B cell (primary cell): Measurements from ENCODE around the gene KRTAP12-2. TPM values are rescaled to one million over a fixed set of nuclear protein-coding genes. Genes with fewer than 3 reads are reported as not detected.

Experiments used
- ATAC-seq: fragments of 200-7000 bp; cut with Tn5 transposase; one replicate; pipeline ENCODE4 v1.10.0; 2021; ENCODE audit warnings: low read depth, mild to moderate bottlenecking, moderate number of reproducible peaks, moderate library complexity
- CTCF ChIA-PET: fragments of 350-600 bp; sonication (Branson Sonifier 250); formaldehyde crosslinking; loops from one replicate; lab custom pipeline; 2021; ENCODE audit warnings: antibody characterized with exemption, inconsistent platforms; lab: Charles Lee
- POLR2A ChIA-PET: fragments of 350-600 bp; sonication (Branson Sonifier 250); formaldehyde crosslinking; loops from one replicate; lab custom pipeline; 2021; ENCODE audit warnings: antibody characterized with exemption; lab: Charles Lee
- DNase-seq: peaks from one replicate; pipeline ENCODE4 v3.0.0; 2013
- H2AFZ ChIP-seq: 2 replicates; pipeline ENCODE4 v1.6.1; 2012; ENCODE audit warnings: mild to moderate bottlenecking, low read depth, low read length; ENCODE audit not compliant: insufficient read depth, poor library complexity, severe bottlenecking
- H3K27ac ChIP-seq, 2 donors: 1 replicate in 1 of 2; 2 replicates in 1 of 2; pipeline ENCODE4 v1.5.1; 2012 to 2013; ENCODE audit warnings: low read length in 2 of 2, mild to moderate bottlenecking in 2 of 2, moderate library complexity in 1 of 2
- H3K27me3 ChIP-seq, 4 experiments: fragments of 200-600 bp in 1 of 4; sonication (generic) in 1 of 4; replicated peaks in 1 of 4; 1 replicate in 2 of 4; 2 replicates in 2 of 4; pipeline versions ENCODE4 v1.6.1 to v1.7.0; 2013 to 2016; ENCODE audit warnings: low read length in 3 of 4, mild to moderate bottlenecking in 2 of 4, mixed read lengths in 1 of 4, moderate library complexity in 1 of 4; ENCODE audit not compliant: insufficient read depth in 4 of 4, control insufficient read depth in 3 of 4; ENCODE audit errors: control extremely low read depth in 1 of 4
- H3K36me3 ChIP-seq, 2 experiments: replicated peaks in 1 of 2; 1 replicate in 1 of 2; 2 replicates in 1 of 2; pipeline versions ENCODE4 v1.6.1 to v1.7.1; 2013; ENCODE audit warnings: low read length in 1 of 2; ENCODE audit not compliant: insufficient read depth in 2 of 2, control insufficient read depth in 1 of 2; ENCODE audit errors: control extremely low read depth in 1 of 2, extremely low read depth in 1 of 2
- H3K4me1 ChIP-seq, 2 donors: fragments of 200-600 bp in 1 of 2; sonication (generic) in 1 of 2; 1 replicate in 1 of 2; 2 replicates in 1 of 2; pipeline versions ENCODE4 v1.5.1 to v1.6.1; 2013 to 2017; ENCODE audit warnings: low read length in 2 of 2; ENCODE audit not compliant: control insufficient read depth in 2 of 2, insufficient read depth in 2 of 2
- H3K4me2 ChIP-seq: replicated peaks from 2 replicates; pipeline ENCODE3; 2012; ENCODE audit warnings: mild to moderate bottlenecking, low read depth, low read length; ENCODE audit not compliant: poor library complexity, severe bottlenecking
- H3K4me3 ChIP-seq, 5 experiments: fragments of 200-600 bp in 1 of 5; sonication (generic) in 1 of 5; 1 replicate in 3 of 5; 2 replicates in 2 of 5; pipeline versions ENCODE4 v1.5.1 to v1.7.0; 2011 to 2016; ENCODE audit warnings: low read length in 4 of 5, mild to moderate bottlenecking in 4 of 5, low read depth in 2 of 5, control low read depth in 1 of 5, moderate library complexity in 1 of 5; ENCODE audit not compliant: insufficient read depth in 1 of 5; ENCODE audit errors: control extremely low read depth in 1 of 5, extremely low read depth in 1 of 5
- H3K79me2 ChIP-seq: fragments of 200-600 bp; sonication (generic); one replicate; pipeline ENCODE4 v1.6.0; 2016; ENCODE audit warnings: low read length; ENCODE audit not compliant: control insufficient read depth, insufficient read depth
- H3K9ac ChIP-seq: fragments of 200-600 bp; sonication (generic); 2 replicates; pipeline ENCODE4 v1.6.1; 2017; ENCODE audit warnings: mild to moderate bottlenecking, low read length, moderate library complexity
- H3K9me3 ChIP-seq, 3 donors: one replicate each; pipeline versions ENCODE4 v1.6.1 to v1.7.1; 2013; ENCODE audit warnings: low read length in 2 of 3; ENCODE audit not compliant: control insufficient read depth in 2 of 3, insufficient read depth in 1 of 3; ENCODE audit errors: control extremely low read depth in 1 of 3
- H4K20me1 ChIP-seq: 2 replicates; pipeline ENCODE4 v1.6.0; 2012; ENCODE audit warnings: mild to moderate bottlenecking, low read length; ENCODE audit not compliant: insufficient read depth, control insufficient read depth, poor library complexity, severe bottlenecking
- H3K27ac Mint-ChIP-seq: one replicate; pipeline ENCODE4 v1.8.0; 2021; ENCODE audit warnings: mixed read lengths
- H3K27me3 Mint-ChIP-seq: one replicate; pipeline ENCODE4 v1.8.0; 2021; ENCODE audit warnings: mixed read lengths
- H3K4me1 Mint-ChIP-seq: one replicate; pipeline ENCODE4 v1.8.0; 2021; ENCODE audit warnings: mixed read lengths
- H3K4me3 Mint-ChIP-seq: one replicate; pipeline ENCODE4 v1.8.0; 2021; ENCODE audit warnings: mixed read lengths
- H3K9me3 Mint-ChIP-seq: one replicate; pipeline ENCODE4 v1.8.0; 2022; ENCODE audit warnings: mixed read lengths; ENCODE audit not compliant: insufficient read depth
- CTCF ChIP-seq: fragments of 200-600 bp; IDR thresholded peaks from one replicate; pipeline ENCODE4 v1.8.0; 2022; ENCODE audit warnings: antibody characterized with exemption, mild to moderate bottlenecking
- EZH2 ChIP-seq: IDR thresholded peaks from 2 replicates; pipeline ENCODE4 v1.6.1; 2012; ENCODE audit warnings: borderline replicate concordance, low read depth, mild to moderate bottlenecking, moderate library complexity, low read length; ENCODE audit not compliant: insufficient read depth, poor library complexity, severe bottlenecking
- WGBS: methylation state at CpG from one replicate; pipeline ENCODE4 v1.1.5; 2013; ENCODE audit warnings: missing lambda C conversion rate; ENCODE audit not compliant: insufficient coverage; 5-methylcytosine and 5-hydroxymethylcytosine counted together
- intact Hi-C: fragments of 100-400 bp; cut with micrococcal nuclease; formaldehyde crosslinking; loops from one replicate; pipeline ENCODE4 v1.10.0; 2022
- polyA plus RNA-seq: library from polyadenylated mRNA; depleted of rRNA; stranded (reverse); fragments of >200 nt; gene quantifications from 2 replicates; pipeline ENCODE4 v1.2.3, GENCODE V29; 2012
- total RNA-seq, 2 donors: library from RNA; stranded (reverse); fragments of 120-200 nt in 1 of 2; gene quantifications; 1 replicate in 1 of 2; 2 replicates in 1 of 2; pipeline versions ENCODE4 v1.2.3 to v1.2.4, GENCODE V29; 2013 to 2022

Gene KRTAP12-2
- total and polyA plus RNA-seq, 2 donors (not counting 1 experiment from before 2014, with no cell fraction given): not detected

GRCh38 chr21:44711327-44712202, 44.8 kb upstream of the KRTAP12-2 start, which contains the start of gene TSPEAR:
Gene TSPEAR, minus strand, starts transcription at chr21:44711572. Its CDS starts 58 bp downstream, at chr21:44711514.
- 4% methylated on average over 40 of the region's 41 CpGs for WGBS
- DNase-seq (no peak), ATAC-seq (no peak)
- no peak within 1 kb of the TSS for H3K4me3 Mint-ChIP-seq
- H3K9me3 Mint-ChIP-seq: peaks cover 3% of the 10 kb centered on the region
- H3K36me3 ChIP-seq: no peaks in the 10 kb centered on the region
- no peak within 1 kb of the TSS for H3K27ac Mint-ChIP-seq
- peaks cover 0 to 69% (median 42%) of the 10 kb centered on the region in 4 experiments for H3K27me3 ChIP-seq
- peaks cover 7% of the 10 kb centered on the region for H3K4me1 Mint-ChIP-seq
- intact Hi-C loops: no loop called here
- TF ChIP-seq EZH2 (no peak), CTCF (no peak)
- H3K4me2 ChIP-seq: no peak within 1 kb of the TSS
- H3K9me3 ChIP-seq: peaks cover 0 to 5% (median 0%) of the 10 kb centered on the region in 3 donors
- POLR2A ChIA-PET: no interaction called here
- no peaks in the 10 kb centered on the region for H4K20me1 ChIP-seq
- CTCF ChIA-PET: no interaction called here
- no peak within 1 kb of the TSS for H3K4me3 ChIP-seq
- no peak within 1 kb of the TSS for H3K27ac ChIP-seq
- no peak within 1 kb of the TSS for H2AFZ ChIP-seq
- H3K79me2 ChIP-seq: no peaks in the 10 kb centered on the region
- H3K27me3 Mint-ChIP-seq: peaks cover 64% of the 10 kb centered on the region
- peaks cover 6 to 9% of the 10 kb centered on the region in 2 donors for H3K4me1 ChIP-seq
- no peak within 1 kb of the TSS for H3K9ac ChIP-seq

GRCh38 chr21:44710756-44711326, 44.1 kb upstream of the KRTAP12-2 start:
- 8% methylated on average over 17 of the region's 20 CpGs for WGBS
- Mint-ChIP-seq H3K4me3 (no peak overlapping the region), H3K9me3 (peaks cover 2% of the 10 kb centered on the region), H3K4me1 (peaks cover 7% of the 10 kb centered on the region), H3K27ac (no peak overlapping the region), H3K27me3 (peaks cover 63% of the 10 kb centered on the region)
- peaks cover 0 to 76% (median 47%) of the 10 kb centered on the region in 4 experiments for H3K27me3 ChIP-seq
- DNase-seq (no peak), ATAC-seq (no peak)
- H3K4me3 ChIP-seq: no peak overlapping the region
- H3K4me1 ChIP-seq: peaks cover 6 to 9% of the 10 kb centered on the region in 2 donors
- H3K9ac ChIP-seq: no peak overlapping the region
- H4K20me1 ChIP-seq: no peaks in the 10 kb centered on the region
- CTCF ChIA-PET: interaction anchor here (0.6 kb wide), 1 partner anchor 14 kb away, joined by 3 read pairs; no protein-coding TSS in a partner anchor
- POLR2A ChIA-PET: no interaction called here
- no peaks in the 10 kb centered on the region for H3K36me3 ChIP-seq
- intact Hi-C loops: no loop called here
- no peak overlapping the region for H2AFZ ChIP-seq
- H3K4me2 ChIP-seq: no peak overlapping the region
- H3K9me3 ChIP-seq: peaks cover 0 to 12% (median 5%) of the 10 kb centered on the region in 3 donors
- no peak for TF ChIP-seq EZH2
- no peak for TF ChIP-seq CTCF
- H3K79me2 ChIP-seq: no peaks in the 10 kb centered on the region
- H3K27ac ChIP-seq: no peak overlapping the region
